HG03571 (cell line): ENCODE measurements around the gene ST8SIA4.
"Not testable (repeated sequence)": the region's sequence is repeated elsewhere in the genome, so short reads cannot be mapped to it uniquely, and the experiment has no call there.

Experiments used
- ATAC-seq: cut with Tn5 transposase; IDR thresholded peaks from one replicate; pipeline ENCODE4 v1.9.1; 2021; ENCODE audit not compliant: unreplicated experiment

The ST8SIA4 gene

DNA sequence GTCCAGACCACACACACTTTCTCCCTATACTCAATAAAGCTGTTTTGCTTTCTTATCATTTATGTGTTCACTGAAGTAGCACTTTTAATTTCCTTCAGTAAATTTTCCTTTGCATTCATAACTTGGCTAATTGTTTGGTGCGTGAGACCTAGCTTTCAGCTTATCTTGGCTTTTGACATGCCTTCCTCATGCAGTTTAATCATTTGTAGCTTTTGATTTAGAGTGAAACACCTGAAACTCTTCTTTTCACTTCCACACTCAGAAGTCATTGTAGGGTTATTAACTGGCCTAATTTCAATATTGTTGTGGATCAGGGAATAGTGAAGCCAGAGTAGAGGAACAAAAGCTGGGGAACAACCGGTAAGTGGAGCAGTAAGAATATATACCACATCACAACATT lies 114.7 kb downstream of the ST8SIA4 start:
- peak; percentile 34 for ATAC-seq

- peak; percentile 73 for ATAC-seq
These were observed 115.4 kb downstream of the ST8SIA4 start for GRCh38 chr5:100787648-100788047.

DNA sequence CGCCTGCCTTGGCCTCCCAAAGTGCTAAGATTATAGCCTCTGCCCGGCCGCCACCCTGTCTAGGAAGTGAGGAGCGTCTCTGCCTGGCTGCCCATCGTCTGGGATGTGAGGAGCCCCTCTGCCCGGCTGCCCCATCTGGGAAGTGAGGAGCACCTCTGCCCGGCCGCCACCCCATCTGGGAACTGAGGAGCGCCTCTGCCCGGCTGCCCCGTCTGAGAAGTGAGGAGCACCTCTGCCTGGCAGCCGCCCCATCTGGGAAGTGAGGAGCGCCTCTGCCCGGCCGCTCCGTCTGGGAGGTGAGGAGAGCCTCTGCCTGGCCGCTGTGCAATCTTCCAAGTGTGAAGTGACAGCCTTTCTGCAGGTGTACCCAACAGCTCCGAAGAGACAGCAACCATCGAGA lies 117.5 kb downstream of the ST8SIA4 start:
- ATAC-seq = not testable (repeated sequence)

GRCh38 chr5:100780376-100780870 lies 122.7 kb downstream of the ST8SIA4 start:
- ATAC-seq = peak; percentile 73

DNA sequence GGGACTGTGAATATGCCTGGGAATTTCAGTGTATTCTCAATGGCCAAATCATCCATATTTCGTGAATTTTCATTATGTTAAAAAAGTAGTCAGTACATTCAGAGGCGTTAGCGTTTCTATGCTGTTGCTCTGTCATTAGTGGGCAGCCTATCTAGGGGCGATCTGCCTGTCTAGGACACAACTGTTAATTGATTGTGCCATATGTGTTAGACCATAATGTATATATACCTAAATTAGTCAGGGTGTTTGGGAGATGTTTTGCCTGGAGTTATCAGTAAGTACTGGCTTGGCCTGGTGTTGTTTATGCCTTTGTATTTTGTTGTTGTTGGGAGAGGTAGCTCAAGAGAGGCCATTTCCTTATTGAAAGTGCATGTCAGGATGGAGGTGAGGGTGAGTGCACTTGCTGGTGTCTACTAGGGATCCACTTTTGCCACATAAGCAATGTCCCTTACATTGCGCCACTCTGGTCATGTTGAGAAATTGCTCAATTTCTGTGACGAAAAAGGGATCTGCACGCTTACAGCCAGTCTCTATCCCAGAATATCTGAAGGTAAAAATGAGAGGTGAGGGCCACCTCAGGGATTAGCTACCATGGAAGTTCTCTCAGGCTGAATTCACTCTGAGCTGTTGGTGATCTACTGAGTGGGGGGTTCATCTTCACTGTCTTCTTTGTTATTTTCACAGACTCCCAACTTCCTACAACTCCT lies 123.3 kb downstream of the ST8SIA4 start:
- ATAC-seq = peak; percentile 18

DNA sequence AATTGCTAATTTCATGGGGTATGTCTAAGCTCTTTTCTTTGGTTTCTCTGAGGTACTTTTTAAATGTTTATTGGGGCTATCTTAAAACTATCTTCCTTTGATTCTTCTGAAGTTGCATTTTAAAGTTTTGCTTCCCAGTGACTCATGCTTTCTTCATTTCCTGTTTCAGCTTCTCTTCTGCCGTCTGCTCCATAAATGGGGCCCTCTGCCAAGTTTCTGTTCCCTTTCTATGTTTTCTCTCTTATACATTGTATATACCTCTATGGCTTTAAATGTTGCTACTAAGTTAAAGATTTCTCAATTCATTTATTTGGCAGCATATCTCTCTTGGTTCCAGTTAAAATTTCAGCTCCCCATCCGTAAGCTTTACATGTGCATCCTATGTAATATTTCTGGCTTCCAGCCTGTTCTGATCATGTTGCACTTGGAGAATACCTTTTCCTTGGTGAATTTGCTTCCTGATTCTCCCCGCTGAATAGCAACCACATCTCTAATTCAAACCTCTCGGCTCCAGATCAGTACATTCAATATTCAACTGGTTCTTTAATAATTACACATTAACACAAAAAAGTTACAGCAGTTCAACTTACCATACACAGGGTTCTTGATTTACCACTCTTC lies 125.3 kb downstream of the ST8SIA4 start:
- ATAC-seq = peak; percentile 82

GRCh38 chr5:100775533-100775855 lies 127.6 kb downstream of the ST8SIA4 start:
- ATAC-seq = no peak

GRCh38 chr5:100772548-100772947 lies 130.5 kb downstream of the ST8SIA4 start:
- no peak for ATAC-seq

GRCh38 chr5:100772006-100772405 lies 131.1 kb downstream of the ST8SIA4 start:
- no peak for ATAC-seq

DNA sequence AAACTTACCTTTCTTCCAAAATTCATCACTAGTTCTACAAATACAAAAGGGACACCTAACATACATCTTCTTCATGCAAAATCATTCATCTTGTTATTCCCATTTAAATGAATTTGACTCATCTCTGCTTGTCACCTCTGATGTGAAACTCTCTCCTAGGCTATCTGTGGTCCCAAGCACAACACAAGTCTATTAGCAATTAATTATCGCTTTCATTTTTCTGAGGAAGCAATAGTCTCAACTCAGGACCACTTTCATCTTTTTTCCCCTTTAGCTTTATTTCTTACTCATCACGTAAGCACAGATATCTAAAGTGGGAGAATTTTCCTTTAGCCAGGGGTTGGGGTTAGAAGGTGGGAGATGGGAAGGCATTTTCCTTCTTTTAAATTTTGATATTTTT lies 131.9 kb downstream of the ST8SIA4 start:
- ATAC-seq = peak; percentile 56

DNA sequence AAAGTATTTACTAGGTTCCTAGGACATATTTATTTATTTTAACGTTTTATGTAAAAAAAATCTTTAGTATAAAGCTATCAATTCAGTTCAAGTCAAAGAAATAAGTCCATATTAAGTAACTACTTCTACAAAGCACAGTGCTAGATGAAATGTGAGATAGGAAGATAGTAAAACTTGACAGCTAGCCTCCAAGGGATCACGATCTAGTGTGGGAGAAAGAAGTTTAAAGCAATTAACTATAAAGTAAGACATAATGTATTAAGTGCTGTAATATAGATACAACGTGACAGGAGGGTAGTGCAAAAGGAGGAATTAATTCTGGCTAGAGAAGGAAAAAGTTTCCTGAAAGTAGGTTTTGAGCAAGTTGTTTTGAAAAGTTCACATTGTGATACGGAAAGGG lies 134.9 kb downstream of the ST8SIA4 start:
- no peak for ATAC-seq

DNA sequence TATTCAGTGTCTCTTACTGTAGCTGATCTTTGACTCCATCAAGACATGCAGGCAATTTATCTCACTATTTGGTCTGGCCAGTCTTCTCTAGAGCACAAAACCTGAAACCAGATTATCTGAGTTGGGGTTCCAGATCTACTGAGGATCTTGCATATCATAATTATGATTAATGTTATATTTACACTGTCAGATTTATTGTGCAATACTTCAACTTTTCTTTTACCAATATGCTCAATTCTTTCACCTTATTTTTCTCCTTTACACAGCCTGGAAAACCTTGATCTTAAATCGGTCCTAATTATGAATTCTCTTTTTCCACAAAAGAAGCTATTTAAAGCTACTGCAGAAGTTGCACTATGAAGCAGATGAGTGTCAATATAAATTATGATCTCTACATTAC lies 140.1 kb downstream of the ST8SIA4 start:
- ATAC-seq = no peak

GRCh38 chr5:100762108-100762507 lies 141.0 kb downstream of the ST8SIA4 start:
- ATAC-seq = no peak

DNA sequence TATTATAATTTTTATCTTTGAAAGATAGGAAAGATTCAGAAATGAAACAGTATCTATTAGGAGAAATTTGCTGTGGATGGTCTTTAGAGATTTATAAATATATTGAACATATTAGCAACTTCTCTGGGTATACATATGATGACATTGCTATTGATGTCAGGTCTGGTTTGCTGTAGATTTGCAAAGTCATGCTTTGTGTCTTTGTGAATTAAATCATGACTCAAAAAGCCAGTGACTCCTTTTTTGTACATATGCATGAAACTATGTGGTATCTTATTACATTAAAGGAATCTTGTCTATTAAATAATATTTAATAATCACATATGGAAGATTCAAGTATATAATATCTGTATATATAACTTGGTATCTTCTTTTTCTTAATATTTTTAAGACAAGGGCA lies 141.9 kb downstream of the ST8SIA4 start:
- no peak for ATAC-seq

- no peak for ATAC-seq
These were observed 142.4 kb downstream of the ST8SIA4 start for GRCh38 chr5:100760688-100761087.

DNA sequence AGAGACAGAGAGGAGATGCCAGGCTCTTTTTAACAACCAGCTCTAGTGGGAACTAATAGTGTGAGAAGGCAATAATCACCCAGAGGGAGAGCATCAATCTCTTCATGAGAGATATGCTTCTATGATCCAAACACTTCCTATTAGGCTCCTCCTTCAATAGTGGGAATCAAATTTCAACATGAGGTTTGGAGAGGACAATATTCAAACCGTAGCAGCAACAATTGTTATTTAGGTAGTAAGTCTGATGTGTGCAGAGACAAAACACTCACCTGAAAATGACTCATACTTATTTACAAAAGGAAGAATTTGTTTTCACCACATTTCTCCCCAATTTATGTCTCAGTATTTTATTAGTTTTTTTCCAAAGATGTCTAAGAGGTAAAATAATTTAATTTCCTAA lies 144.3 kb downstream of the ST8SIA4 start:
- ATAC-seq = no peak

DNA sequence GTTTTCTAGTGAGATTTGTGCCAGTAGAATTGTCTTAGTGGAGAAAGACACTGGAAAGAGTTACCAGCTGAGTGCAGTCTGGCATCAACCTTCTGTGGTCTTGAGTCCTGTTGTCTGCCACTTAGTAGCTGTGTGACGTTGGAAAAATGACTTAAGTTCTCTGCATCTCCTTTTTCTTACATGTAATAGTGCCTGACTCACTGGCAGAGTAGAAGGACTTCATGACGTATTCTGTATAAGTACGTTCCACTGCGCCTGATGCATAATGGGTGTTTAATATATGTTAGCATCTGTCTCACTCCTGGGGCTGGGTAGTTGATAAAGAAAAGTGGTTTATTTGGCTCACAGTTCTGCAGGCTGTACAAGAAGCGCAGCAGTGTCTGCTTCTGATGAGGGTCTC lies 144.8 kb downstream of the ST8SIA4 start:
- no peak for ATAC-seq

DNA sequence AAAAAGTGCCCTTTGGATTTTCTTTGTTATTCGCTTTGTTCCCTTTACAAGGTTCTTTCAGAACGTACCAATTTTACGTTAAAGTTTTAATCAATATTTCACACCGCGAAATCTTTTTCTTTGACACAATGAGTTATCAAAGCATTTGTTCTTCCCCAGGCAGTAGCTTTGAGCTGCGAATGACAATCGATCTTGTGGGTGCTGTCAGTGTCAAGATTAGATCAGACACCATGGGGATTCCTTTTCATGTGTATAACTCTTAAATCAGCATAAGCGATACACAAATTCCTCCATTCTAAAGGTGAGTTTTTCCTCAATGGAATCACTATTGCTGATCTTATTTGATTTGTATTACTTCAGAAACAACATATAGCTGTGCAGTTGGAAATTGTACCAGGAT lies 145.5 kb downstream of the ST8SIA4 start:
- no peak for ATAC-seq
